Hepatocyte (in vitro differentiated cells): ENCODE data around the gene LSS. TPM values are rescaled to one million over a fixed set of nuclear protein-coding genes. Genes with fewer than 3 reads are reported as not detected.

ENCODE experiments used
- DNase-seq: peaks from one replicate; pipeline ENCODE4 v3.0.0-alpha.2; 2016; ENCODE audit warnings: low spot score
- H2AFZ ChIP-seq: fragments of 200-600 bp; sonication (generic); 2 replicates; pipeline ENCODE4 v1.6.0; 2016; ENCODE audit warnings: antibody characterized with exemption, mild to moderate bottlenecking
- H3K27ac ChIP-seq: fragments of 200-600 bp; sonication (generic); 2 replicates; pipeline ENCODE4 v1.5.1; 2016; ENCODE audit warnings: mild to moderate bottlenecking
- H3K27me3 ChIP-seq: fragments of 200-600 bp; sonication (generic); 2 replicates; pipeline ENCODE4 v1.6.1; 2016
- H3K36me3 ChIP-seq: fragments of 200-600 bp; sonication (generic); replicated peaks from 2 replicates; pipeline ENCODE4 v1.5.1; 2016; ENCODE audit warnings: low read depth; ENCODE audit not compliant: insufficient read depth
- H3K4me1 ChIP-seq: fragments of 200-600 bp; sonication (generic); 2 replicates; pipeline ENCODE4 v1.5.1; 2016; ENCODE audit warnings: mild to moderate bottlenecking, moderate library complexity; ENCODE audit not compliant: insufficient read depth
- H3K4me2 ChIP-seq: fragments of 200-600 bp; sonication (generic); 2 replicates; pipeline ENCODE4 v1.6.0; 2016
- H3K4me3 ChIP-seq: fragments of 200-600 bp; sonication (generic); 2 replicates; pipeline ENCODE4 v1.5.1; 2016; ENCODE audit warnings: mild to moderate bottlenecking
- H3K79me2 ChIP-seq: fragments of 200-600 bp; sonication (generic); 2 replicates; pipeline ENCODE4 v1.6.0; 2017; ENCODE audit warnings: mild to moderate bottlenecking
- H3K9me2 ChIP-seq: fragments of 200-600 bp; sonication (generic); replicated peaks from 2 replicates; pipeline ENCODE4 v1.6.0; 2017; ENCODE audit warnings: mild to moderate bottlenecking; ENCODE audit not compliant: insufficient read depth
- H3K9me3 ChIP-seq: fragments of 200-600 bp; sonication (generic); 2 replicates; pipeline ENCODE4 v1.5.1; 2016; ENCODE audit warnings: low read depth, mild to moderate bottlenecking
- H4K20me1 ChIP-seq: fragments of 200-600 bp; sonication (generic); 2 replicates; pipeline ENCODE4 v1.6.0; 2016; ENCODE audit warnings: mild to moderate bottlenecking; ENCODE audit not compliant: insufficient read depth, poor library complexity, severe bottlenecking
- EZH2 ChIP-seq: fragments of 200-600 bp; sonication (generic); IDR thresholded peaks from 2 replicates; pipeline ENCODE4 v1.6.1; 2016; ENCODE audit warnings: antibody characterized with exemption, mild to moderate bottlenecking, borderline replicate concordance
- EZH2phosphoT487 ChIP-seq: fragments of 200-600 bp; sonication (generic); IDR thresholded peaks from one replicate; pipeline ENCODE4 v1.6.1; 2018; ENCODE audit warnings: antibody characterized with exemption, mild to moderate bottlenecking, low read depth, moderate library complexity; ENCODE audit not compliant: unreplicated experiment, severe bottlenecking
- WGBS: methylation state at CpG from one replicate; pipeline ENCODE4 v1.1.6; 2016; ENCODE audit warnings: low lambda C conversion rate; ENCODE audit errors: missing lambda C conversion rate; 5-methylcytosine and 5-hydroxymethylcytosine counted together
- polyA plus RNA-seq: library from polyadenylated mRNA; unstranded; fragments of >200 nt; fragmentation: Nextera tagmentation; extraction: Ambion mirVana; gene quantifications from 2 replicates; pipeline ENCODE4 v1.2.1, GENCODE V29; 2016
- total RNA-seq: library from RNA; depleted of rRNA; stranded (reverse); fragments of >200 nt; gene quantifications from 2 replicates; pipeline ENCODE4 v1.2.3, GENCODE V29; 2014
- TF ChIP-seq, protein P1 (sequence below): fragments of 200-600 bp; sonication (generic); IDR thresholded peaks from 2 replicates; pipeline ENCODE4 v1.5.1; 2016; ENCODE audit warnings: antibody characterized with exemption, mild to moderate bottlenecking; ENCODE audit not compliant: poor library complexity

LSS gene
- total and polyA plus RNA-seq, 2 experiments from 2014 or later: 131 to 146 TPM

DNA sequence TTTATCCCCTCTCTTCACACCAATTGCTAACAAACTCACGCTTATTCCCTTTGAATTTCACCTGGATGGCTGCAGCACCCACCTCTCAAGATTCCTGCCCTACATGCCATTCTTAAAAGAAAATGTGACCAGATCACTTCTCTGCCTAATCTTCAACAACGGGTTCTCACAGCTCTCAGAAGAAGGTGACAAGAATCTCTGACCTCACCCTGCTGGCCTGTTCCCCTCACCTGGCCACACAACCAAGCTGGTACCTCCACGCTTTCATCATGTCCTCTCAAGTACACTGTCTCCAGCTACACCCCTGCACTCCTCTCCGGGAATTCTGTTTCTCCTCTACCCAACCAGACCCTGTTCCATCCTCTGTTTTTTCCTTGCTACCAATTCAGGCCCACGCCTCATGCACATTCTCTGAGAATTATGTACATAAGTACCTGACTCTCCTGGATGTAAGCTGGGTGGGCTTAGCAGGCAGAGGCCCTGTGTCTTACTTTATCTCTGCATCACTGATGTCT lies 5.9 kb upstream of the LSS start:
- no peak for TF ChIP-seq EZH2phosphoT487
- TF ChIP-seq, protein P1, sequence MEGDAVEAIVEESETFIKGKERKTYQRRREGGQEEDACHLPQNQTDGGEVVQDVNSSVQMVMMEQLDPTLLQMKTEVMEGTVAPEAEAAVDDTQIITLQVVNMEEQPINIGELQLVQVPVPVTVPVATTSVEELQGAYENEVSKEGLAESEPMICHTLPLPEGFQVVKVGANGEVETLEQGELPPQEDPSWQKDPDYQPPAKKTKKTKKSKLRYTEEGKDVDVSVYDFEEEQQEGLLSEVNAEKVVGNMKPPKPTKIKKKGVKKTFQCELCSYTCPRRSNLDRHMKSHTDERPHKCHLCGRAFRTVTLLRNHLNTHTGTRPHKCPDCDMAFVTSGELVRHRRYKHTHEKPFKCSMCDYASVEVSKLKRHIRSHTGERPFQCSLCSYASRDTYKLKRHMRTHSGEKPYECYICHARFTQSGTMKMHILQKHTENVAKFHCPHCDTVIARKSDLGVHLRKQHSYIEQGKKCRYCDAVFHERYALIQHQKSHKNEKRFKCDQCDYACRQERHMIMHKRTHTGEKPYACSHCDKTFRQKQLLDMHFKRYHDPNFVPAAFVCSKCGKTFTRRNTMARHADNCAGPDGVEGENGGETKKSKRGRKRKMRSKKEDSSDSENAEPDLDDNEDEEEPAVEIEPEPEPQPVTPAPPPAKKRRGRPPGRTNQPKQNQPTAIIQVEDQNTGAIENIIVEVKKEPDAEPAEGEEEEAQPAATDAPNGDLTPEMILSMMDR: no peak
- TF ChIP-seq EZH2: no peak
- H3K9me3 ChIP-seq: no peaks in the 10 kb centered on the region
- peaks cover 17% of the 10 kb centered on the region for H3K79me2 ChIP-seq
- no peak overlapping the region for H3K4me2 ChIP-seq
- no peak overlapping the region for H3K4me3 ChIP-seq
- no peaks in the 10 kb centered on the region for H4K20me1 ChIP-seq
- no peaks in the 10 kb centered on the region for H3K9me2 ChIP-seq
- H3K27ac ChIP-seq: no peak overlapping the region
- H3K27me3 ChIP-seq: no peaks in the 10 kb centered on the region
- no peak for DNase-seq
- peaks cover 3% of the 10 kb centered on the region for H3K36me3 ChIP-seq
- H2AFZ ChIP-seq: no peak overlapping the region
- WGBS: 71% methylated on average over 5 of the region's 5 CpGs
- no peaks in the 10 kb centered on the region for H3K4me1 ChIP-seq

DNA sequence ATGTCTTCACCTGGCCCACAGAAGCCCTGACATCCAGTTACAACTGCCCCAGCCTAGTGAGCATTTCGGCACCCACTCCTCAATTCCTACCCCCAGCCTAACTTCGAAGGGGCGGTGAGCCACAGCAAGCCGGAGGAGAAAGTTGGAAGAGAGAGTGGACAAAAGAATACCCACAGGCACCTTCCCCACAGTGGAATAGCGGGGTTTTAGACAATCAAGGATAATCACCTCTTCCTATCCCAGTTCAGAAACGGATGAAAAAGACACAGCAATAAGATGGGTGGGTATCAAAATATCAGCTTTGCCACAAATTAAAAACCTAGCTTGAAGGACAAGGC lies 1.3 kb upstream of the LSS start:
- no peak overlapping the region for H2AFZ ChIP-seq
- H3K79me2 ChIP-seq: peaks cover 50% of the 10 kb centered on the region
- H3K27ac ChIP-seq: peak overlapping the region; percentile 91
- no peaks in the 10 kb centered on the region for H3K9me2 ChIP-seq
- H3K4me1 ChIP-seq: peaks cover 13% of the 10 kb centered on the region
- WGBS: 92% methylated on average over 6 of the region's 6 CpGs
- no peaks in the 10 kb centered on the region for H3K27me3 ChIP-seq
- peak overlapping the region; percentile 94 for H3K4me2 ChIP-seq
- H3K9me3 ChIP-seq: no peaks in the 10 kb centered on the region
- peaks cover 27% of the 10 kb centered on the region for H4K20me1 ChIP-seq
- H3K4me3 ChIP-seq: no peak overlapping the region
- H3K36me3 ChIP-seq: no peaks in the 10 kb centered on the region
- TF ChIP-seq, protein P1: no peak
- TF ChIP-seq EZH2phosphoT487 (no peak), EZH2 (no peak)
- no peak for DNase-seq

DNA sequence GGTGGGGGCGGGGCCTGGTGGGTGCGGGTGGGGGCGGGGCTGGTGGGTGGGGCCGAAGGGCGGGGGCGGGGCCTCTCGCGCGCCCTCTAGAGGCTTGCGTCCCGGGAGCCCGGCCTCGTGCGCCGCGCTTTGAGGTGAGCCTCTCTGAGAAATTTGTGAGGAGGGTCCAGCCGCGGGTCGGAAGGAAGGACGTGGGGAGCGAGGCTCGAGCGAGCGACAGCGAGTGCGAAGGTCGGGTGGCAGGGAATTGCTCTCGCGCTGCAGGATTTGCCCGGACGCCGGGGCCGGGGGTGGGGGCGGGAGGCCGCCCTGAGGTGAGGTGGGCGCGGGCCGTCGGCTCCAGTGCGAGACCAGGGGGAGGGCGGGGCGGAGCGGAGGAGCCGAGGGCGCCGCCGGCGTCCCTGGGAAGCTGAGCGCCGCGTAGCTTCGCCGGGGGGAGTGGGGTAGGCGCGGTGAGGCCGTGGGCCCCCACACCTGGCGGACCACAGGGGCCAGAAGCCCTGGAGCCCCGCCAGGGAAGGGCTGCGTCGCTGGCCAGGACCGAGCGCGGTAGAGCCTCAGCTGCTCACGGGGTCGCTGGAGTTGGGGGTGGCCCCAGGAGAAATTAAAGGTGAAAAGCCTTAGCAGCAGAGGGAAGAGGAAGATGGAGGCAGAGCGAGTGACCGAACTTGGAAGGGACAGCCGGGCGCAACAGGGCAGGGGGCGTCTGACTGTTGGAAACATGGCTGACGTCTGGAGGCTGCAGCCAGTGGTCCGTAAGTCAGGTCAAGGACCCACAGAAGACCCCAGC lies 754 bp upstream of the LSS start:
- peak; percentile 75 for DNase-seq
- peaks cover 13% of the 10 kb centered on the region for H3K4me1 ChIP-seq
- H3K27ac ChIP-seq: peak overlapping the region; percentile 91
- H2AFZ ChIP-seq: peak overlapping the region; percentile 86
- H3K4me2 ChIP-seq: peak overlapping the region; percentile 94
- H3K79me2 ChIP-seq: peaks cover 56% of the 10 kb centered on the region
- no peaks in the 10 kb centered on the region for H3K36me3 ChIP-seq
- TF ChIP-seq EZH2 (no peak), EZH2phosphoT487 (no peak)
- TF ChIP-seq, protein P1: peak; percentile 66
- no peaks in the 10 kb centered on the region for H3K9me3 ChIP-seq
- peak overlapping the region; percentile 47 for H3K4me3 ChIP-seq
- no peaks in the 10 kb centered on the region for H3K27me3 ChIP-seq
- no peaks in the 10 kb centered on the region for H3K9me2 ChIP-seq
- H4K20me1 ChIP-seq: peaks cover 33% of the 10 kb centered on the region
- WGBS: 21% methylated on average over 20 of the region's 72 CpGs
